GM18498 (cell line): Measurements from ENCODE around the gene SLC10A7.

Source experiments
- ATAC-seq: cut with Tn5 transposase; IDR thresholded peaks from one replicate; pipeline ENCODE4 v1.9.1; 2021; ENCODE audit warnings: mild to moderate bottlenecking, moderate library complexity; ENCODE audit not compliant: unreplicated experiment

The SLC10A7 gene, protein sequence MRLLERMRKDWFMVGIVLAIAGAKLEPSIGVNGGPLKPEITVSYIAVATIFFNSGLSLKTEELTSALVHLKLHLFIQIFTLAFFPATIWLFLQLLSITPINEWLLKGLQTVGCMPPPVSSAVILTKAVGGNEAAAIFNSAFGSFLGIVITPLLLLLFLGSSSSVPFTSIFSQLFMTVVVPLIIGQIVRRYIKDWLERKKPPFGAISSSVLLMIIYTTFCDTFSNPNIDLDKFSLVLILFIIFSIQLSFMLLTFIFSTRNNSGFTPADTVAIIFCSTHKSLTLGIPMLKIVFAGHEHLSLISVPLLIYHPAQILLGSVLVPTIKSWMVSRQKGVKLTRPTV

DNA sequence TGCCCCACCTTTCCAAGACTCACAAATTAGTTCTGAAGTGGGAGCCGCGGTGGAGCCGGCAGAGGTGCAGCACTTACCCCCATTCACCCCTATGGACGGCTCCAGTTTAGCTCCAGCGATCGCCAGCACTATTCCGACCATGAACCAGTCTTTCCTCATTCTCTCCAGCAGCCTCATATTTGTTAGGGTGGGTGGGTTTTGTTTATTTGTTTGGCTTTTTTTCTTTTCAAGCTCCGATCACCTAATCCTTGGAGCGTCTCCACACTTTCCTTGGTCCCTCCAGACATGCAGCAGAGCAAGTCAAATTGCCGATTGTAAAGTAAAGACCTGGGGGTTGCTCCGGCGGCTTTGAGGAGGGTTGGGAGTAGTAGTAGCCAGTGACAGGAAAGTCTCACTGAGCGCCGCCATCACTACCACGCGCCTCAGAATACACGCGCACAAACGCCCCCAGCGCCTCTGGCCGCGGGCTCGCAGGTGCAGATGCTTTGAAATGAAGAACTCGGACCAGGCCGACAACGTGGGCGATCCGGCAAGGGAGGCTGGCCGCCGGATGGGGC, at the start of gene SLC10A7:
SLC10A7 (minus strand) TSS at position 400 of the 557 bp plus-strand sequence; CDS start at position 177, 223 bp downstream.
- ATAC-seq = peak; percentile 87

DNA sequence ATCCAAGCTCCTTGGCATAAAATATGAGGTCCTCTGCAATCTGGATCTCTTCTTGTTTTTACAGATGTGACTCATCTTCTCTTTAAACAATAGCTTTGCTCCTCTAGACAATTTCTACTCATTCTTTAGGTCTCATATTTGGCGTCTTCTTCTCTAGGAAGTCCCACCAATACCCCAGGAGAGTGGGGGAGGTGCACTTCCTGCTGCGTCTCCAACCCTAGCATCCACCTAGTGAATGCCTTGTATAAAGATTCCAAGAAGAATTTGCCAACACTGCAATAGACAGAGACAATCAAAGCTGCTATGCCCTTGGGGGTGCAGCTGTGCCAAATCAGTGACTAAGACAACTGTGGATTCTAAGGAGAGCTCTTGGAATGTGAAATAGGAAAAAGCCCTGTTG, 45.7 kb upstream of the SLC10A7 start:
- no peak for ATAC-seq

DNA sequence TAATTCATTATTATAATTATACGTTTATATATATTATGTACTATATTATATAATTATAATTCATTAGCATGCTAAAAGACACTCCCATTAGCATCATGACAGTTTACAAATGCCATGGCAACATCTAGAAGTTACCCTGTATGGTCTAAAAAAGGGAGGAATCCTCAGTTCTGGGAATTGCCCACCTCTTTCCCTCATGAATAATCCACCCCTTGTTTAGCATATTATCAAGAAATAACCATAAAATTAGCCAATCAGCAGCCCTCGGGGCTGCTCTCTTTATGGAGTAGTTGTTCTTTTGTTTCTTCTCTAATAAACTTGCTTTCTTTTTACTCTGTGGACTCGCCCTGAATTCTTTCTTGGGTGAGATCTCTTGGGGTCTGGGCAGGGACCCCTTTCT, 42.8 kb upstream of the SLC10A7 start:
- no peak for ATAC-seq

DNA sequence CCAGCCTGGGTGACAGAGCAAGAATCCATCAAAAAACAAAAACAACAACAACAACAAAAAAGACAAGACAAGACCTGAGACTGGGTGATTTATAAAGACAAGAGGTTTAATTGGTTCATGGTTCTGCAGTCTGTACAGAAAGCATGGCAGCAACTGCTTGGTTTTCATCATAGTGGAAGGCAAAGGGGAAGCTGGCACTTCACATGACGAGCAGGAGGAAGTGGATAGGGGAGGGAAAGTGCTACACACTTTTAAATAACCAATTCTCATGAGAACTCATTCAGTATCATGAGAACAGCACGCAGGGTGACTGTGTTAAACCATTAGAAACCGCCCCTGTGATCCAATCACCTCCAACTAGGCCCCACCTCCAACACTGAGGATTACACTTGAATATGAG, 28.4 kb upstream of the SLC10A7 start:
- no peak for ATAC-seq

DNA sequence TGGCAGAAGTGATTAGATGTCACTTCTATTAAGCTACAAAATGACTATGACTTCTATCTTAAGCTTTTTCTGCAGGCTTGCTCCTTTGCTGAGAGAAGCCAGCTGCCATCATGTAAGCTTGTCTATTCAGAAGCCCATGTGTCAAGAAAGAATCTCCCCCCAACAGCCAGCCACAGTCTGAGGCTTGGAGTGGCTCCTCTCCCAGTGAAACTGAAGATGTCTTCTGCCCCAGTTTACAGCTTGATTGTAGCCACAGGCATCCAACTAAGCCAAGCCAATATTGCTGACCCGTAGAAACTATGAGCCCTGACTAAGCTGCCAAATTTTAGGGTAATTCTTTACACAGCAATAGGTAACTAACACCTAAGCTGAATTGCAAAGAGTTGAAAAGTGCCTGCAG, 26.7 kb upstream of the SLC10A7 start:
- ATAC-seq = no peak

DNA sequence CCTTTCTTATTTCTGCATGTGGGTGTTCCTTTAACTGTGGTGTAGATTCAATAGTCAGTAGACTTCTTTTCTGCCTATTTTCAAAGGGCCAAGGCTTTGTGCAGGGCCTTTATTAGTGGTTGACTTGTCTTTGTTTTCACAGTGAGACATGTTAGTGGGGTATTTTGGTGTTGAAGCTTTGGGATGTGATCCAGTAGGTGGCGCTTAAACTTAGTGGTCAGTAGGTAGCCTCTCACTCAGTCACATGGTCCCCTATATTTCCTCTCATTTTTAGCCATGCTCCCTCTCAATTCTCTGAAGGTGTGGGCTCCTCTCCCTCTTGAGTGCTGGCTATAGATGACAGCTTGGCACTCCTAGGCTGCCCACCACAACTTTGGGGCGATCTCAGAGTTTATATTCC, 23.4 kb upstream of the SLC10A7 start:
- no peak for ATAC-seq

DNA sequence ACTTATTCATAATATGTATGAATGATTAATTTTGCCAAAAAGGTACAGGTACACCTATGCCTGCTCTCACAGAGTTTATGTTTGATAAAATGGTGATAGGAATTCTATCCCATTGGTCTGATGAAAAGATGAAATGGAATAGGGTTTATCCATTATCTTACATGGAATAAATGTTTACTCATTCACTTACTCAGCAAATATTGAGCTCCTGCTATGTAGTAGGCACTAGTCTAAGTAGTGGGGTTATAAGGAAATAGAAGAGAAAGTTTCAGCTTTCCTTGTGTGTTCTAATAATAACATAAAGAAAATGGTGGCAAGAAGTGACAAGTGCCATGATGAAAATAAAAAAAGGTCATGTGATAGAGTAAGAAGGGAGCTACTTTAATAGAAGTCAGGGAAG, 12.4 kb upstream of the SLC10A7 start:
- no peak for ATAC-seq

DNA sequence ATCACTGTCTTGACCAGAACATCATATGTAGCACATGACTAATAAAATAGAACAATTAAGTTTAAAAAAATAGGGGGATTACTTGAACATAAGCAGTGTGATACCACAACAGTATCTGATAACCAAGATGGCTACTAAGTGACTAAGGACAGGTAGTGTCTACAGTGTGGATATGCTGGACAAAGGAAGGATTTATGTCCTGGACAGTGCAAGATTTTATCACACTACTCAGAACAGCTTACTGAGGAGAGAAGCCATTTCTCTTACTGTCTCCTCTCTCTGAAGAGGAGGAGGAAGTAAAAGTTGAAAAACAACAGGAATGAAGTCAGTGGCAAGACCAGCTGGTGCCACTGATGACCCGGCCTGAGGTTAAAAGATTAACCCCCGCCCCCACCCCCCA, 4.0 kb upstream of the SLC10A7 start:
- ATAC-seq = no peak

DNA sequence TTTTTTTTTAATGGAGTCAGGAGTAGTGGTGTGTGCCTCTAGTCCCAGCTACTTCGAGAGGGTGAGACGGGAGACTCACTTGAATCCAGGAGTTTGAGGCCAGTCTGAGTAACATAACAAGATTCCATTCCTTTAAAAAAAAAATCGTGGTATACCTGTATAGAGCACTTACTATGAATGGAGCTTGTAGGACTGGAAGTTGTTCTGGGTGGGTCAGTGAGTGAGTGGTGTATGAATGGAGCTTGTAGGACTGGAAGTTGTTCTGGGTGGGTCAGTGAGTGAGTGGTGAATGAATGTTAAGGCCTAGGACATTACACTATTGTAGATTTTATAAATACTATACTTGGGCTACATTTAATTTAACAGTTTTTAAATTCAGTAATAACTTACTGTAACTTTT, 2.9 kb upstream of the SLC10A7 start:
- no peak for ATAC-seq

DNA sequence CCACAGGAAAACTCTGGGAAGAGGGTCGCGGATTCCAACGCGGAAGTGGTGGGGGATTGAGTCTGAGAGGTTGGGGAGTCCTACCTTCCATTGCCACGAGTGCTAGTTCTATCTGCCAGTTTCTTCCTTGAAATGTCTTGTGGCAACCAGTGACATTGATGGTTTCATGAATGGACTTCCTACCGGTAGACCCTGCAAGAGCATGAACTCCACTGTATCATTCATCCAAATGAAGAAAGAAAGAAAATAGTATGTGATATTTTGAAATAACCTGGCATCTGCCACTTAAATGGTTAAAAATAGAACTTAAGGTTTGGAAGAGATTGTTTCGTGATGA, 1.1 kb upstream of the SLC10A7 start:
- ATAC-seq = peak; percentile 28

DNA sequence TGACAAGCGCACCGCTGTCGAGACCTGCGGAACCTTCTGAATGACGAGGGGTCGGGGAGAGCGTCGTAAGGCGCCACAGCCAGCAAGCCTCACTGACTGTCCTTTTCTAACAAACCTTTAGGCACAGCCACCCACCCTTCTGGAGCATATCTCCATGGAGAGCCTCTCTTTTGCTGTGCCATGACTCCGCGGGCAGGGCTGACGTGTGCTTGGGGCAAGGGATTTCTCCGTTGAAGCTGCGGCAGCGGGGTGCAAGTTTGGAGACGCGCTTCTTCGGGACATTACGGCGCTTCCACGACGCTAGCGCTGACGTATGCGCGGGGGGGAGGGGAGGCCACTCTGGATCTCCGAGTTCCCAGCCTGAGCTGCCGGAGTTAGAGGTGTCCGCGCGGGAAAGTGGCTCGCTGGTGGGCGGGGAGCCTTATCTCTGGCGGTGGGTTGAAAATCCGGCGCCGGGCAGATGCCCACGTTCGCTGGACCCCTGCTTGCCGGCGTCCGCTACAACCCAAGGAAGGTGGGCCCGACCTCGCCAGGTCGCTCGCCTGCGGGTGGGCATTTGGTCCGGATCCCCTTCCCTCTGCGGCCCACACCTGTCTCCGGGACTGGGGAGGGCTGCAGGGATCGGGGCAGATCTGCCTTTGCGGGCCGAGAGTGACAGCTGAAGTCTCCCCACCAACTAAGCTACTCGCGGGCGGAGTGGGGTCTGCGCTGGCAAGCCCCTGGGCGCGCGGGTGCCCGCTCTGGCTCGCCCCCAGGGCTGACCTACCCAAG, 543 bp upstream of the SLC10A7 start:
- peak; percentile 81 for ATAC-seq

DNA sequence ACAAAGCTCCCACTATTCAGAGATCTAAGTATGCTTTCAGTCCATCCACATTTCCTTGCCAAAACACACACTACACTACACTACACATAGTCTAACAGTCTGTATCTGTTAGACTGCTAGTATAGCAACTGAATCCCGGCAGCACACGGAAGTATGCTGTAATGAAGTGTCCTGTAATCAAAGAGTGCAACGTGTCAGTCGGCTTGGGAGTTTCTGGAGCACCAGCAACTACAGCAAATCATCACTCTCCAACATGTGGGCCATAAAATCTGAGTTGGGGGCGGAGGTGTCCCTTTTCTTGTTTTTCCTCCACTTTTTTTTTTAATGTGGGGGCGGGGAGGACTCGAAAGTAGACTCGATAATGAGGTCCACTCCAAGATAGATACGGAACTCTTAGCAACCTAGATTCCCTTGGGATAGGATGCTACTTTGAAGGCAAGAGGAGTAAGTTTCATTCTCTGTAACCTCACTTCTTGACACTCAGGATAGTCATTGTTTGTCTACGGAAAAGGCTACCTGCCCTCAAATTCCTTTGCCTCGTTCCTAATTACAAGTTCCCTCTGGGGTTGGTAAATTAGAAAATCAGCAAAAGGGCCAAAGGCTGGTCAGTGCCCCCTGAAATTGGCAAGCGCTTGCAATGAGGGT, 722 bp downstream of the SLC10A7 start:
- ATAC-seq = peak; percentile 39

DNA sequence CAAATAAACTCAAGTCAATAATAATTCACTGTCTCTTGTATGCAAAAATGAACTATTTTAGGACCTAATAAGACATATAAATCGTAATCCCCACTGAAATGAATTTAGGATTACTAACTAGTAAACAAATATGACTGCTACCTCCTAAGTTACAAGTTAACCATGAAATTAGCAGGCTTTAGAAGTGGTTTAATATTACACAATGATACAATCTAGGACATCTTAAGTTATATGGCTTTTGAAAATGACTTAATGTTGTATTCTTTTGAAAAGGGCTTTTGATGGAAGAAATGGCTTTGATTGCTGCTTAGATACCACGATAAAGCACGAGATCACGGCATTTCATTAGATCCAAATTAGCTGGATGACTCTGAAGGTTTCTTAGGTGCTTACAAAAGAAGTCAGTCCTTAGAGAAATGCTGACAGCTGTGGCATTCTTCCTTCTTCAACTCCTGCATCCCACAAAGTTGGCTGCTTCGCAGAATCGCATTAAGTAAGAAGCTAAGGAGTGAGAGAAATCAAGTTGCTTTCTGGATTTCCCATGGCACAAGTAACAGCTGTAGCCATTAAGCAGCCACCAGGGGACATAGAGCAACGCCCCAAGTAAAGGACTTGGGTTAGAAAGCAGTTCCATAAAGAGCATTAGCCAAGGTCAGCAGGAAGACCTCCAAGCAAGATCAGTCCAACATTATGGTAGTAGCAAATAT, 6.9 kb downstream of the SLC10A7 start:
- no peak for ATAC-seq

DNA sequence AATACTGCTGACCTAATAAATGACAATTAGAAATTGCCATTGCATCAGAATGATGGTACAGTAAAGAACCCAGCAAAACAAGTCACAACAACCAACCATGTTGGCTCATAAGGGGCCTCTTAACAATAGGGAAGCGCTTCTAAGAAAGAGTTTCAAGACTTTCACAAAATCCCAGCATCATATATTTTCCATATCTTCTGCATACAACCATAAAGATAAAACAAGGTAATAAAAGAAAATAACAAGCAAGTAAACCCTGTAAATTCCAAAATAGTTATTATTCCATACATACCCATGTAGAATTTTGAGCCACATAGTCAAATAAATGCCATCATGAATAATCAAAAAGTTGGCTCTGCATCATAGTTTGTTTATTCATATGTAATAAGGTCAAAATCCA, 8.2 kb downstream of the SLC10A7 start:
- no peak for ATAC-seq

DNA sequence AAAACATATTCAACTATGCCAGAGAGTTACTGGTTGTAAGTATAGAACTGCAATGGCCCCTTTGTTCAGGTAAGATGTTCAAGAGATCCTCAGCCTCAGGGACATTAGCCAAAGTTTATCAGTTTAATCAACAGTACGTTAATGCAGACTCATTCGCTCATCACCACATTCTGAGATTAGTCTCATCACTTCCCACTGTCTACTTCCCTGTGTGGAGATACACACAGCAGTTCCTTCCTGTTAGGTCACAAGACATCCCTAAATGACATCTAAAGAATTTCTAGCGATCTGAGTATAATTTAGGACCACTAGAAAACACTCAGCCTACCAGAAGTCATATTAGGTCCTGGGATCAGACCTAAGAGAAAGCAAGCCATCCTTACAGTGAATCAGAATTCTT, 10.4 kb downstream of the SLC10A7 start:
- no peak for ATAC-seq

DNA sequence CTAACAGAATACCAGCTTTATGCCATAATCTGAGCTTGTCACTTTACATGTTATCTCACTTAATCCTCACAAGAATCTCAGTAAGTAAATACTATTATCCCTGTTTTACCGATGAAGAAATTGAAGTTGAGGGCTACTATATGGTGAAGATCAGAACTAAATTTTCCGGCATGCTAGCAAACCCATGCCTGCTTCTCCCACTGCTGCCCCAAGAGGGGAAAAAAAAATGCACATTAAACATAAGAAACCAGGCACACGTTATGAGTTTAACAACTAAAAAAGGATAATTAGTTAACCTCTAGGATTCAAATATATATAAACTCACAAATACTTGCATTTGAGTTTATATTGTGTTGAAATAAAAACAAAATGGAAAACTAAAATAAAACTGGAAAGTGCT, 10.8 kb downstream of the SLC10A7 start:
- no peak for ATAC-seq

DNA sequence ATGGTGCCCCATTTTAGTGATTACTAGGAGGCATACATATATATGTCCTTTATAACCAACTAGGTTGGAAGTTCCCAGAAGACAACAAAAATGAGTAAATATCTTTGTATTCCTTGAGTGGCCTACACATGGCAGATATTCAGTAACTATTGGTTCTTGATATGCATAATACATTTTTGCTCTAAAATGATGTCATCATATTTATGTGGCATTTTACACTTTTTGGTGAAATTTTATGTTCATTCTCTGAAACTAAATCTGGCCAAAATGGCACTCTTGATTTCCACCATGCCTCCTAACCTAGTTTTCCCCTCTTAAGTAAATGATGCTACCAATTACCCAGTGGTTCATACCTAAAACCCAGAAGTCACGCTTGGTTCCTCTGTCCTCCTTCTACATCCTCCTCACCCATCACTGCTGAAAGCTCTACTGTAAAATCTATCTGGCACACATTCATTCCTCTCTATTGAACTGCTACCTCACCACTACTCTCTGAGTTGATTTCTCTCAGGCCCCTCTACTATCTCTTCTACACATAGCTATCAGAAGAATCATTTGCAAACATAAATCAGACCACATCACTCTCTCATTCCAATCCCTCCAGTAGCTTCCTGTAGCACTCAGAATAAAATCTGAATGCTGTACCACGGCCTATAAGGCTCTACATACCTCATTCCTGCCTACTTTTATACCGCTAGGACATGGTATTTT, 13.4 kb downstream of the SLC10A7 start:
- no peak for ATAC-seq

DNA sequence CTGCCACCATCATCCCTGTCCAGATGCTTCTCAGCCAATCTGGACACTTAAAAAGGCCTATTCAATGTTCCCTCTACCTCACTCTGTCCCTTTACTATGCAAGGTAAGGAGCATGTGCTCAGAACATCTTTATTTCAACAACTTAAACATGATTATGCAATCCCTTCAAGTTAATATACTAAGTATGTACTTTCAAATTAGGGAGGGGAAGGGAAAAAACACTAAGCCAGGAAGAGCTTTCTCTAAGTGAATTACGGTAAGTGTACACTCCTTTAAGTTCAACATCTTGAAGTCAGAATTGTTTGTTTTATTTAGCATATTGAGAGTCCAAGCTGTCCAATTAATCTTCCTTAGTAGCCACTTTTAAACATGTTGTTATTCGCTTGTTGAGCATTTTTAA, 14.1 kb downstream of the SLC10A7 start:
- no peak for ATAC-seq

DNA sequence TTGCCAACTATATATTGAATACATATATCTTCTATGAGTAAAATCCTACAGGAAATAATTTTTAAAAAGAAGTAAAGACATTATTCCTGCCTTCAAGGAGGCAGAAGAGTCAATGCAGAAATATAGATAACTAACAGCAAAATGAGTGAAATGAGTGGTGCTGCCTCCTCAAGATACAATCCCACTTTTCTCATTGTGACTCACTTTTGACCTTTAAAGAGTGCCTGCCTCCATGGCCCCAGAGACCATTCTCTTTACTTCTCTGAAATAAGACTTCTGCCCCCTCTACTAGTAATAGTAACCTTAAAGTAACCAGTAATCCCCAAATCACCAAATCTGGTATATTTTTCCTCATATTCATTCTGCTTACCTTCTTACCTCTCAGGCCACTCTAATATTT, 15.5 kb downstream of the SLC10A7 start:
- ATAC-seq = no peak

DNA sequence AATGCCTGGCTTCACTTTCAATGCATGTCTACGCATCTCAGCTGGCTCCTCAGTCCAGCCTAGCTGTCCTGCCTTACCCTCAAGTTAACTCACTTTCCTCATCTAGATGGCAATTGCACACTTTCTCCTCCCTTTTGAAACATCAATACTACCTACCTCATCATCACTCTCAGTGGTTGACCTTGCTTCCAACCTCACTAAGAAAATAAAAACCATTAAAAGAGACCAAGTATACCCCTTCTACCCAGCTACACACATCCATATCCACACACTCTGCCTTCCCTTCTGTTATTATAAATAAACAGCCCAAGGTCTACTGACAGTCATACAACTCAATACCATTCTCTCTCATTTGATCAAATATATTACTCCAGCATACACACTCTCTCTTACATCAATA, 21.5 kb downstream of the SLC10A7 start:
- no peak for ATAC-seq

DNA sequence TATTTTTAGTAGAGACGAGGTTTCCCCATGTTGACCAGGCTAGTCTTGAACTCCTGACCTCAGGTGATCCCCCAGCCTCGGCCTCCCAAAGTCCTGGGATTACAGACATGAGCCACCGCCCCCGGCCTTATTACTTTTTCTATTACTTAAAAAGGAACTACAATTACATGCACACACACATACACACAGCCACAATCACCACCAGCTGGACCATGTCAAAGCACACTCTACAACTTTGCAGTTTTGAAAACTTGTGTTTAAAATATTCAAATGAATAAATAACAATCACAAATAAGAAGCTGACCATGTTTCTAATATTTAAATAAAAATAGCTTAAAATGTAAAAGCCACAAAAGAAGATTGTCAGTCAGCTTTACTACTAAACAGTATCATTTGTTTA, 23.4 kb downstream of the SLC10A7 start:
- ATAC-seq = no peak
